ENCODE results near the gene IFT80.

IFT80 gene

GRCh38 chr3:160399125-160400029, at the start of gene IFT80, which contains the start of gene SMC4:
Gene IFT80 (minus strand): TSS chr3:160399225. CDS start chr3:160384600, 14,625 bp downstream.
Gene SMC4 (plus strand): TSS chr3:160399650. CDS start chr3:160400827, 1,177 bp downstream.
- intact Hi-C loops (cut with DNase I), result loop anchor here (2.0 to 5.0 kb wide), 2 partner anchors 88 to 165 kb away; partner anchors contain the start of gene KPNA4
- DNase-seq, result peak; percentile 91 to 99 (median 95)

GRCh38 chr3:160447544-160447943, 48.5 kb upstream of the IFT80 start:
- no peak for DNase-seq
- intact Hi-C loops (cut with DNase I), result no loop called here

GRCh38 chr3:160446522-160447056, 47.6 kb upstream of the IFT80 start:
- no peak for DNase-seq
- intact Hi-C loops (cut with DNase I), result no loop called here

- no peak for DNase-seq
- intact Hi-C loops (cut with DNase I), result no loop called here
Observed at GRCh38 chr3:160445854-160446253, 46.8 kb upstream of the IFT80 start.

- DNase-seq, result no peak
- intact Hi-C loops (cut with DNase I), result no loop called here
Observed at GRCh38 chr3:160444411-160444810, 45.4 kb upstream of the IFT80 start.

GRCh38 chr3:160440687-160441086, 41.7 kb upstream of the IFT80 start:
- intact Hi-C loops (cut with DNase I), result no loop called here
- no peak for DNase-seq

GRCh38 chr3:160437083-160437455, 38.0 kb upstream of the IFT80 start:
- no peak for DNase-seq
- intact Hi-C loops (cut with DNase I), result no loop called here

GRCh38 chr3:160435747-160436146, 36.7 kb upstream of the IFT80 start:
- intact Hi-C loops (cut with DNase I), result no loop called here
- DNase-seq, result no peak

GRCh38 chr3:160435095-160435494, 36.1 kb upstream of the IFT80 start:
- intact Hi-C loops (cut with DNase I), result no loop called here
- no peak for DNase-seq

- intact Hi-C loops (cut with DNase I), result no loop called here
- no peak for DNase-seq
Observed at GRCh38 chr3:160434071-160434470, 35.0 kb upstream of the IFT80 start.

GRCh38 chr3:160427832-160428424, 28.9 kb upstream of the IFT80 start:
- peak in 1 of 10 donors; percentile 56 for DNase-seq
- intact Hi-C loops (cut with DNase I), result no loop called here

GRCh38 chr3:160417311-160417710, 18.3 kb upstream of the IFT80 start:
- DNase-seq, result no peak
- intact Hi-C loops (cut with DNase I), result no loop called here

- peak in 7 of 10 donors; percentile 35 to 89 (median 67) for DNase-seq
- intact Hi-C loops (cut with DNase I), result loop anchor here (1.0 to 5.0 kb wide), 3 partner anchors 74 to 381 kb away; no protein-coding TSS in a partner anchor
Observed at GRCh38 chr3:160413613-160414248, 14.7 kb upstream of the IFT80 start.

- no peak for DNase-seq
- intact Hi-C loops (cut with DNase I), result loop anchor here (5.0 kb wide), 2 partner anchors 75 to 250 kb away; no protein-coding TSS in a partner anchor
Observed at GRCh38 chr3:160412477-160412876, 13.5 kb upstream of the IFT80 start.

GRCh38 chr3:160409812-160410610, 11.0 kb upstream of the IFT80 start:
- intact Hi-C loops (cut with DNase I), result loop anchor here (5.0 kb wide), 2 partner anchors 77 to 248 kb away; no protein-coding TSS in a partner anchor
- DNase-seq, result no peak

GRCh38 chr3:160403796-160404470, 4.9 kb upstream of the IFT80 start:
- intact Hi-C loops (cut with DNase I), result no loop called here
- no peak for DNase-seq

- no peak for DNase-seq
- intact Hi-C loops (cut with DNase I), result no loop called here
Observed at GRCh38 chr3:160403028-160403545, 4.1 kb upstream of the IFT80 start.

GRCh38 chr3:160402221-160403027, 3.4 kb upstream of the IFT80 start:
- DNase-seq, result no peak
- intact Hi-C loops (cut with DNase I), result no loop called here

Measured in posterior cingulate gyrus (tissue), 11 donors.